HepG2 (cell line): ENCODE results near the gene ADAM10. TPM values are rescaled to one million over a fixed set of nuclear protein-coding genes. Genes with fewer than 3 reads are reported as not detected.

Experiments
- ATAC-seq: fragments of 200-7000 bp; cut with Tn5 transposase; 3 replicates; pipeline ENCODE4 v1.9.1; 2020; ENCODE audit warnings: mild to moderate bottlenecking, moderate library complexity
- BruUV-seq: library from RNA; stranded (reverse); fragments of 400-500 nt; replicated peaks from 2 replicates; lab custom pipeline; 2021; lab: Mats Ljungman, UMichigan
- CTCF ChIA-PET: fragments of 300-600 bp; formaldehyde crosslinking; extraction: SDS; loops from one replicate; lab custom pipeline; 2021; ENCODE audit warnings: low total read pairs, inconsistent platforms, low intra/inter-chr PET ratio; lab: Yijun Ruan, JAX
- POLR2A ChIA-PET: fragments of 350-600 bp; sonication (Branson Sonifier 250); formaldehyde crosslinking; loops from one replicate; lab custom pipeline; 2020; ENCODE audit warnings: antibody characterized with exemption, inconsistent platforms; lab: Yijun Ruan, JAX
- DNase-seq: peaks from one replicate; pipeline ENCODE4 v3.0.0-alpha.2; 2015; ENCODE audit warnings: low spot score
- FAIRE-seq: peaks from 3 replicates; lab custom pipeline; 2011; peaks lifted over from hg19 to GRCh38; lab: Jason Lieb, UNC
- H2AFZ ChIP-seq: one replicate; pipeline ENCODE4 v1.6.1; 2011; ENCODE audit warnings: low read length, inconsistent platforms
- H3K27ac ChIP-seq: fragments of 300-600 bp; 3 replicates; pipeline ENCODE4 v1.8.0; 2011; ENCODE audit warnings: mixed run types, mild to moderate bottlenecking, mixed read lengths, low read length, inconsistent platforms; ENCODE audit not compliant: insufficient read depth; ENCODE audit errors: extremely low read length
- H3K27me3 ChIP-seq, 2 experiments: fragments of 200-600 bp in 1 of 2; 2 replicates in 1 of 2; 3 replicates in 1 of 2; pipeline versions ENCODE4 v1.6.0 to v1.8.0; 2011; ENCODE audit warnings: low read length in 2 of 2, mild to moderate bottlenecking in 2 of 2, moderate library complexity in 2 of 2, inconsistent platforms in 1 of 2; ENCODE audit not compliant: insufficient read depth in 2 of 2, control insufficient read depth in 1 of 2
- H3K36me3 ChIP-seq, 2 experiments: fragments of 200-600 bp in 1 of 2; replicated peaks in 1 of 2; 2 replicates in 1 of 2; 3 replicates in 1 of 2; pipeline versions ENCODE4 v1.5.1 to v1.8.0; 2011; ENCODE audit warnings: low read length in 2 of 2, inconsistent platforms in 1 of 2; ENCODE audit not compliant: insufficient read depth in 2 of 2, control insufficient read depth in 1 of 2
- H3K4me1 ChIP-seq: 2 replicates; pipeline ENCODE4 v1.5.1; 2012; ENCODE audit warnings: low read length, inconsistent platforms; ENCODE audit not compliant: insufficient read depth
- H3K4me2 ChIP-seq: 2 replicates; pipeline ENCODE4 v1.6.0; 2011; ENCODE audit warnings: low read depth, low read length, inconsistent platforms
- H3K4me3 ChIP-seq, 3 experiments: fragments of 200-600 bp in 1 of 3; sonication (generic), shearing (Covaris generic) in 1 of 3; replicated peaks in 1 of 3; 2 replicates each; pipeline ENCODE4 v1.5.1; 2011 to 2016; ENCODE audit warnings: low read length in 3 of 3, inconsistent platforms in 2 of 3, low read depth in 2 of 3, mild to moderate bottlenecking in 2 of 3, control low read depth in 1 of 3, mixed read lengths in 1 of 3; ENCODE audit not compliant: insufficient read depth in 1 of 3
- H3K79me2 ChIP-seq: one replicate; pipeline ENCODE4 v1.6.1; 2011; ENCODE audit warnings: low read length, inconsistent platforms; ENCODE audit not compliant: insufficient read depth
- H3K9ac ChIP-seq: 2 replicates; pipeline ENCODE4 v1.6.0; 2011; ENCODE audit warnings: mild to moderate bottlenecking, low read depth, low read length, inconsistent platforms; ENCODE audit not compliant: insufficient read depth
- H3K9me3 ChIP-seq: 2 replicates; pipeline ENCODE4 v1.5.1; 2012; ENCODE audit warnings: mild to moderate bottlenecking, low read length
- H4K20me1 ChIP-seq: 2 replicates; pipeline ENCODE4 v1.6.0; 2011; ENCODE audit warnings: inconsistent platforms, mild to moderate bottlenecking, low read length, moderate library complexity; ENCODE audit not compliant: insufficient read depth
- ZNF253 ChIP-seq: sonication (generic); formaldehyde crosslinking; IDR thresholded peaks from 2 replicates; pipeline ENCODE4 v1.8.0; 2022; ENCODE audit warnings: mild to moderate bottlenecking, missing genetic modification reagents, borderline replicate concordance
- WGBS: methylation state at CpG from one replicate; pipeline ENCODE4 v1.1.6; 2017; ENCODE audit warnings: low lambda C conversion rate; 5-methylcytosine and 5-hydroxymethylcytosine counted together
- in situ Hi-C: cut with HindIII; loops from 2 replicates; pipeline ENCODE4 v1.10.0; 2017; ENCODE audit warnings: low pct_unique_long_range_greater_than_20kb; ENCODE audit not compliant: extremely low pct_ligation_motif_present
- intact Hi-C: fragments of 100-400 bp; cut with micrococcal nuclease; formaldehyde crosslinking; loops from one replicate; pipeline ENCODE4 v1.10.0; 2022; ENCODE audit not compliant: unreplicated experiment
- polyA plus RNA-seq, 8 experiments: library from polyadenylated mRNA; depleted of rRNA in 3 of 8; stranded (reverse) in 7 of 8; unstranded in 1 of 8; fragments of >200 nt; fragmentation: Illumina TruSeq in 4 of 8; extraction: Trizol in 4 of 8; gene quantifications; 2 replicates each; pipeline versions ENCODE4 v1.2.1 to v1.2.3, GENCODE V29; 2011 to 2016; ENCODE audit warnings: low read depth in 4 of 8, missing spikeins in 1 of 8, mixed read lengths in 1 of 8; ENCODE audit not compliant: insufficient read depth in 1 of 8
- total RNA-seq, 5 experiments: library from RNA; depleted of rRNA; stranded (reverse); fragments of >200 nt; fragmentation: Illumina TruSeq; extraction: Trizol; gene quantifications; 2 replicates each; pipeline ENCODE4 v1.2.3, GENCODE V29; 2016; ENCODE audit warnings: low read depth in 1 of 5
- TF ChIP-seq, protein P1 (sequence below): sonication (generic); formaldehyde crosslinking; IDR thresholded peaks from 2 replicates; pipeline ENCODE4 v1.4.0; 2020; ENCODE audit warnings: mild to moderate bottlenecking, missing genetic modification reagents
- TF ChIP-seq, protein P2 (sequence below): IDR thresholded peaks from 2 replicates; pipeline ENCODE4 v1.6.1; 2016; ENCODE audit warnings: missing compliant biosample characterization, missing genetic modification reagents, borderline replicate concordance
- TF ChIP-seq, protein P3 (sequence below): sonication (generic); formaldehyde crosslinking; IDR thresholded peaks from 2 replicates; pipeline ENCODE4 v1.8.0; 2022; ENCODE audit warnings: missing genetic modification reagents, mild to moderate bottlenecking, moderate library complexity, borderline replicate concordance
- TF ChIP-seq, protein P4 (sequence below): sonication (generic); formaldehyde crosslinking; IDR thresholded peaks from 2 replicates; pipeline ENCODE4 v1.4.0; 2020; ENCODE audit warnings: mild to moderate bottlenecking, missing genetic modification reagents

Gene ADAM10
- total and polyA plus RNA-seq, 2 of the 13 experiments (the other 11 are each of a cell fraction or from before 2014, with no cell fraction given): 92.7 to 125 TPM

DNA sequence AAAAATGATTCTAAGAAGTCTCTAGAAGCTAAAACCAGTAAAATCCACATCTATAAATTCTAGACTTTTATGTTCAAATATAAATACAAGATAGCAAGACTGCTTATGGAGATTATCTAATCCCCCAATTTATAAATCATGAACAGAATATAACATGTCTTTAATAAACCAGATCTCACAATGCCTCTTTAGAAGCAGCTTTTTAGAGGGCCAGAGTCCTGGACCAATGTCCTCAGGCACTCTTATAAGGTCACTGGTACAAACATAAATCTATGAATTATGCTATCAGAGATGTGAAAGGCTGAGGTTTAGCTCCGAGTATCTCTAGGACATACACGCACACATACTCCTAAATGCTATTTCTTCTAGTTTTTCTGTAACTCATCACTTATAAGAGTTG, 78.3 kb downstream of the ADAM10 start:
- no peaks in the 10 kb centered on the region for H3K4me1 ChIP-seq
- no peaks in the 10 kb centered on the region for H4K20me1 ChIP-seq
- peaks cover 1 to 8% of the 10 kb centered on the region in 2 experiments; a peak in 2 of 5 replicates for H3K36me3 ChIP-seq
- 100% methylated on average over 2 of the region's 2 CpGs for WGBS
- ChIA-PET CTCF (no interaction called here), POLR2A (no interaction called here)
- no peak overlapping the region for H3K4me2 ChIP-seq
- H3K9ac ChIP-seq: no peak overlapping the region
- ATAC-seq (no peak), FAIRE-seq (no peak), DNase-seq (no peak)
- no peak overlapping the region for H3K27ac ChIP-seq
- TF ChIP-seq, protein P1, sequence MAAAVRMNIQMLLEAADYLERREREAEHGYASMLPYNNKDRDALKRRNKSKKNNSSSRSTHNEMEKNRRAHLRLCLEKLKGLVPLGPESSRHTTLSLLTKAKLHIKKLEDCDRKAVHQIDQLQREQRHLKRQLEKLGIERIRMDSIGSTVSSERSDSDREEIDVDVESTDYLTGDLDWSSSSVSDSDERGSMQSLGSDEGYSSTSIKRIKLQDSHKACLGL (CRISPR knock-in tag): no peak
- TF ChIP-seq, protein P2, sequence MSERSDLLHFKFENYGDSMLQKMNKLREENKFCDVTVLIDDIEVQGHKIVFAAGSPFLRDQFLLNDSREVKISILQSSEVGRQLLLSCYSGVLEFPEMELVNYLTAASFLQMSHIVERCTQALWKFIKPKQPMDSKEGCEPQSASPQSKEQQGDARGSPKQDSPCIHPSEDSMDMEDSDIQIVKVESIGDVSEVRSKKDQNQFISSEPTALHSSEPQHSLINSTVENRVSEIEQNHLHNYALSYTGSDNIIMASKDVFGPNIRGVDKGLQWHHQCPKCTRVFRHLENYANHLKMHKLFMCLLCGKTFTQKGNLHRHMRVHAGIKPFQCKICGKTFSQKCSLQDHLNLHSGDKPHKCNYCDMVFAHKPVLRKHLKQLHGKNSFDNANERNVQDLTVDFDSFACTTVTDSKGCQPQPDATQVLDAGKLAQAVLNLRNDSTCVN: no peak
- TF ChIP-seq, protein P3, sequence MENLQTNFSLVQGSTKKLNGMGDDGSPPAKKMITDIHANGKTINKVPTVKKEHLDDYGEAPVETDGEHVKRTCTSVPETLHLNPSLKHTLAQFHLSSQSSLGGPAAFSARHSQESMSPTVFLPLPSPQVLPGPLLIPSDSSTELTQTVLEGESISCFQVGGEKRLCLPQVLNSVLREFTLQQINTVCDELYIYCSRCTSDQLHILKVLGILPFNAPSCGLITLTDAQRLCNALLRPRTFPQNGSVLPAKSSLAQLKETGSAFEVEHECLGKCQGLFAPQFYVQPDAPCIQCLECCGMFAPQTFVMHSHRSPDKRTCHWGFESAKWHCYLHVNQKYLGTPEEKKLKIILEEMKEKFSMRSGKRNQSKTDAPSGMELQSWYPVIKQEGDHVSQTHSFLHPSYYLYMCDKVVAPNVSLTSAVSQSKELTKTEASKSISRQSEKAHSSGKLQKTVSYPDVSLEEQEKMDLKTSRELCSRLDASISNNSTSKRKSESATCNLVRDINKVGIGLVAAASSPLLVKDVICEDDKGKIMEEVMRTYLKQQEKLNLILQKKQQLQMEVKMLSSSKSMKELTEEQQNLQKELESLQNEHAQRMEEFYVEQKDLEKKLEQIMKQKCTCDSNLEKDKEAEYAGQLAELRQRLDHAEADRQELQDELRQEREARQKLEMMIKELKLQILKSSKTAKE (CRISPR knock-in tag): no peak
- H3K27me3 ChIP-seq: no peaks in the 10 kb centered on the region; a peak in 1 of 5 replicates
- H3K9me3 ChIP-seq: no peaks in the 10 kb centered on the region
- no peak overlapping the region for H2AFZ ChIP-seq
- no peaks in the 10 kb centered on the region for H3K79me2 ChIP-seq
- in situ Hi-C loops (no loop called here), intact Hi-C loops (loop anchor here (10.0 kb wide), 1 partner anchor 74 kb away; the partner anchor contains the start of gene ADAM10)
- no peak overlapping the region for H3K4me3 ChIP-seq
- no TSS peak for BruUV-seq

DNA sequence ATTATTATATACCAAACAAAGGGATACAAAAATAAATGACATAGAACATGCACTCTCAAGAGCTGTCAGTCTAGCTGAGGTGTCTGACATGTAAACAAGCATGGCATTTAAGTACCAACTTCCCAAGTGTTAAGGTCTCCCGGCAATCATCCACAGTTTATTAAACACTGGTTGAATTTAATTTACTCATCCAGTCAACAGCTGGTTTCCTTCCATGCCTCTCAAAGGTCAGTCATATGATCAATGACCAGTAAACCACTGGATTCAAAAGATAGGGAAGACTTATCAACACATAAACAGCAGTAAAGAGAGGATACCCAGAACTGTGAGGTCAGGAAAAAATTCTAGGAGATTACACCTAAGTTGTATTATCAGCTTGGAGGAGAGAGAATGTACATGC, 80.4 kb downstream of the ADAM10 start:
- POLR2A ChIA-PET: no interaction called here
- TF ChIP-seq ZNF253: no peak
- TF ChIP-seq, protein P4, sequence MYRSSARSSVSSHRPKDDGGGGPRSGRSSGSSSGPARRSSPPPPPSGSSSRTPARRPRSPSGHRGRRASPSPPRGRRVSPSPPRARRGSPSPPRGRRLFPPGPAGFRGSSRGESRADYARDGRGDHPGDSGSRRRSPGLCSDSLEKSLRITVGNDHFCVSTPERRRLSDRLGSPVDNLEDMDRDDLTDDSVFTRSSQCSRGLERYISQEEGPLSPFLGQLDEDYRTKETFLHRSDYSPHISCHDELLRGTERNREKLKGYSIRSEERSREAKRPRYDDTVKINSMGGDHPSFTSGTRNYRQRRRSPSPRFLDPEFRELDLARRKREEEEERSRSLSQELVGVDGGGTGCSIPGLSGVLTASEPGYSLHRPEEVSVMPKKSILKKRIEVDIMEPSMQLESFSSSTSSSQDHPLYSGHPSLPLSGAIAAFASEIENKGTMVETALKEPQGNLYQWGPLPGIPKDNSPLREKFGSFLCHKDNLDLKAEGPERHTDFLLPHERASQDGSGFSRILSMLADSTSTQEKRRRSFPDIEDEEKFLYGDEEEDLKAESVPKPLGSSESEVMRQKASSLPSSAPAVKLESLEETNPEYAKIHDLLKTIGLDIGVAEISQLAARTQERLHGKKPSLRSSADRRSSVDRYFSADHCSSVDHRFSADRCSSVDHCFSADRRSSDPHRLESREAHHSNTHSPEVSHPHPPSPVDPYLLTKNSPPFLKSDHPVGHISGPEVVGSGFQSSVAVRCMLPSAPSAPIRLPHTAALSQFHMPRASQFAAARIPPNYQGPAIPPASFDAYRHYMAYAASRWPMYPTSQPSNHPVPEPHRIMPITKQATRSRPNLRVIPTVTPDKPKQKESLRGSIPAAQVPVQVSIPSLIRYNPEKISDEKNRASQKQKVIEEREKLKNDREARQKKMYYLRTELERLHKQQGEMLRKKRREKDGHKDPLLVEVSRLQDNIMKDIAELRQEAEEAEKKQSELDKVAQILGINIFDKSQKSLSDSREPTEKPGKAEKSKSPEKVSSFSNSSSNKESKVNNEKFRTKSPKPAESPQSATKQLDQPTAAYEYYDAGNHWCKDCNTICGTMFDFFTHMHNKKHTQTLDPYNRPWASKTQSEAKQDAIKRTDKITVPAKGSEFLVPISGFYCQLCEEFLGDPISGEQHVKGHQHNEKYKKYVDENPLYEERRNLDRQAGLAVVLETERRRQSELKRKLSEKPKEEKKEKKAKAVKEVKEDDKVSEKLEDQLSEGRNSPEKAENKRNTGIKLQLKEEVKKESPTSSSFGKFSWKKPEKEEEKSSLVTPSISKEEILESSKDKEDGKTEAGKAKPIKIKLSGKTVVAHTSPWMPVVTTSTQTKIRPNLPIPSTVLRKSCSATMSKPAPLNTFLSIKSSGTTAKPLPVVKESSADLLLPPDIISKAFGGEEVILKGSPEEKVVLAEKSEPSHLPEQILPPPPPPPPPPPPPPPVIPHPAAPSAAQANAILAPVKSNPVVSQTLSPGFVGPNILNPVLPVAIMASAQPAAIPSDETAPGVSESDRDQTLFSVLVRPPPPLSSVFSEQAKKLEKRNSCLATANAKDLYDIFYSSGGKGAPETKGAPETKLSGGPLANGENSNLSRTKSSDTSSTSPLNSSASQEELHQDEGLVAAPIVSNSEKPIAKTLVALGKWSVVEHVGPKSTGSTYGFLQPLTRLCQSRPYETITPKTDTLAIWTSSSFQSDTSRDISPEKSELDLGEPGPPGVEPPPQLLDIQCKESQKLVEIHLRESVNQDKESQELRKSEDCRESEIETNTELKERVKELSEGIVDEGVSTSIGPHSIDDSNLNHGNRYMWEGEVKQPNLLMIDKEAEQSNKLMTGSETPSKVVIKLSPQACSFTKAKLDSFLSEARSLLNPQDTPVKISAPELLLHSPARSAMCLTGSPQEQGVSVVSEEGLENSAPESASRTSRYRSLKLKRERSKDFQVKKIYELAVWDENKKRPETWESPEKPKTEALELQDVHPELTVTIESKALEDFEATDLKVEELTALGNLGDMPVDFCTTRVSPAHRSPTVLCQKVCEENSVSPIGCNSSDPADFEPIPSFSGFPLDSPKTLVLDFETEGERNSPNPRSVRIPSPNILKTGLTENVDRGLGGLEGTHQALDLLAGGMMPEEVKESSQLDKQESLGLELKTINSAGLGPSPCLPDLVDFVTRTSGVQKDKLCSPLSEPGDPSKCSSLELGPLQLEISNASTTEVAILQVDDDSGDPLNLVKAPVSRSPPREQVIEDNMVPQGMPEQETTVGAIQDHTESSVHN (CRISPR knock-in tag): no peak

More for the DNA sequence above, 80.4 kb downstream of the ADAM10 start:
- Histone ChIP-seq H3K79me2 (no peaks in the 10 kb centered on the region), H3K27me3 (no peaks in the 10 kb centered on the region), H3K4me1 (no peaks in the 10 kb centered on the region), H3K9me3 (no peaks in the 10 kb centered on the region), H3K27ac (no peak overlapping the region), H3K4me3 (no peak overlapping the region), H2AFZ (no peak overlapping the region), H4K20me1 (no peaks in the 10 kb centered on the region), H3K4me2 (no peak overlapping the region), H3K36me3 (peaks cover 1 to 9% of the 10 kb centered on the region in 2 experiments; a peak in 2 of 5 replicates), H3K9ac (no peak overlapping the region)
- CTCF ChIA-PET: no interaction called here
- in situ Hi-C loops (no loop called here), intact Hi-C loops (no loop called here)
- no TSS peak for BruUV-seq
- 100% methylated on average over 1 of the region's 1 CpG for WGBS
- FAIRE-seq (no peak), DNase-seq (no peak), ATAC-seq (no peak)
